Adipose tissue (tissue), 3 donors: ENCODE results near the gene USHBP1. TPM values are rescaled to one million over a fixed set of nuclear protein-coding genes. Genes with fewer than 3 reads are reported as not detected.

ENCODE experiments used
- H3K27ac ChIP-seq: one replicate; pipeline ENCODE4 v1.5.1; 2013; ENCODE audit warnings: low read depth, low read length
- WGBS, 3 donors: extraction: QIAGEN DNeasy Blood & Tissue Kit; methylation state at CpG; one replicate each; pipeline ENCODE4 v1.1.7; 2013; 5-methylcytosine and 5-hydroxymethylcytosine counted together
- polyA plus RNA-seq, 3 donors: library from polyadenylated mRNA; stranded (reverse); fragments of 200-250 nt; gene quantifications; one replicate each; pipeline ENCODE4 v1.2.3, GENCODE V29; 2013
- donor health status: healthy with polysubstance abuse.
- donor health status: Bipolar disorder and iron deficiency.
- donor health status: healthy.

Gene USHBP1
- polyA plus RNA-seq, 3 donors, result 2.5 to 28.0 (median 11.0) TPM

GRCh38 chr19:17227798-17228367, 36.7 kb downstream of the USHBP1 start:
- 71 to 85% (median 82%) methylated on average over 13 of the region's 13 CpGs for WGBS, 3 donors
- H3K27ac ChIP-seq, result no peak overlapping the region

GRCh38 chr19:17226002-17226933, 38.3 kb downstream of the USHBP1 start, which contains the start of gene OCEL1:
OCEL1 (plus strand) TSS chr19:17226226; CDS start chr19:17226248, 22 bp downstream.
- H3K27ac ChIP-seq, result peak within 1 kb of the TSS; percentile 32
- WGBS, 3 donors, result 0 to 1% (median 0%) methylated on average over 64 to 90 of the region's 90 CpGs

DNA sequence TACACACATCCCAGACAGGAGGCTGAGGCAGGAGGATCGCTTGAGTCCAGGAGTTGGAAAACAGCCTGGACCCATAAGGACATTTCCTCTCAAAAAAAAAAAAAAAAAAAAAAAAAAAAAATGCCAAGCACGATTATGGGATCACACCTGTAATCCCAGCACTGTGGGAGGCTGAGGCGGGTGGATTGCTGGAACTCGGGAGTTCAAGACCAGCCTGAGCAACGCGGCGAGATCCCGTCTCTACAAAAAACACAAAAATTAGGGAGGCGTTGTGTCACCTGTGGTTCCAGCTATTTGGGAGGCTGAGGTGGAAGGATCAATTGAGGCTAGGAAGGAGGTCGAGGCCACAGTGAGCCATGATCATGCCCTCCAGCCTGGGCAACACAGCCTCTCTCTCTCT, 39.5 kb downstream of the USHBP1 start:
- H3K27ac ChIP-seq, result no peak overlapping the region
- WGBS, 3 donors, result 83 to 85% (median 84%) methylated on average over 10 of the region's 10 CpGs

GRCh38 chr19:17220207-17220758, 44.3 kb downstream of the USHBP1 start:
- WGBS, 3 donors, result 42 to 46% (median 43%) methylated on average over 14 of the region's 14 CpGs
- H3K27ac ChIP-seq, result no peak overlapping the region

- 97 to 99% (median 97%) methylated on average over 8 of the region's 8 CpGs for WGBS, 3 donors
- H3K27ac ChIP-seq, result no peak overlapping the region
Measured at GRCh38 chr19:17219286-17219685, 45.3 kb downstream of the USHBP1 start.

DNA sequence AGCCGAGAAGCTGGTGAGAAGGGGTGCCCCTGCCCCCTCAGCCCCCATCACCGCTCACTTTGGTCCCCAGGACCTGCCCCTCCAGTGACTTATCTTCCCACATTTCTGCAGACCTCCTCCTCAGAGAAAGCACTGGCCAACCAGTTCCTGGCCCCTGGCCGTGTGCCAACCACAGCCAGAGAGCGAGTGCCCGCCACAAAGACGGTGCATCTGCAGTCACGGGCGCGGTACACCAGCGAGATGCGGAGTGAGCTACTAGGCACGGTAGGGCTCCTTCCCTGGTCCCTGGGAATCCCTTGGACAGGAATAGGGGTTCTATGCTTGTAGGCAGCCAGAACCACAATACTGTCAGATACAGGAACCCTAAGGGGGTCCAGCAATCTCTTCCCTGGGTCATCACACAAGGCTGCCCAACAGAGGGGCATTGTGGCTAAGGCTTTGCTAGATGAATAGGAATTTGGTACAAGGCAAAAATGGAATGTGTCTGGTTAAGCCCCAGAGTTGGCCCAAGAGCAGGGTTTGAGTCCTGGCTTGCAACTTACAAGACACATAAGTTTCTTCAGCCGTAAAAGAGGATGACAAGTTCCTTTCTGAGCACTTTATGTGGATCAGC, 48.4 kb downstream of the USHBP1 start:
- WGBS, 3 donors, result 73 to 87% (median 76%) methylated on average over 13 of the region's 13 CpGs
- H3K27ac ChIP-seq, result no peak overlapping the region

- 3 to 4% (median 3%) methylated on average over 50 to 56 of the region's 56 CpGs for WGBS, 3 donors
- peak within 1 kb of the TSS; percentile 28 for H3K27ac ChIP-seq
Measured at GRCh38 chr19:17215127-17215971, 49.2 kb downstream of the USHBP1 start, which contains the start of gene USE1. USE1 (plus strand) TSS chr19:17215357; CDS start chr19:17215406, 49 bp downstream.

DNA sequence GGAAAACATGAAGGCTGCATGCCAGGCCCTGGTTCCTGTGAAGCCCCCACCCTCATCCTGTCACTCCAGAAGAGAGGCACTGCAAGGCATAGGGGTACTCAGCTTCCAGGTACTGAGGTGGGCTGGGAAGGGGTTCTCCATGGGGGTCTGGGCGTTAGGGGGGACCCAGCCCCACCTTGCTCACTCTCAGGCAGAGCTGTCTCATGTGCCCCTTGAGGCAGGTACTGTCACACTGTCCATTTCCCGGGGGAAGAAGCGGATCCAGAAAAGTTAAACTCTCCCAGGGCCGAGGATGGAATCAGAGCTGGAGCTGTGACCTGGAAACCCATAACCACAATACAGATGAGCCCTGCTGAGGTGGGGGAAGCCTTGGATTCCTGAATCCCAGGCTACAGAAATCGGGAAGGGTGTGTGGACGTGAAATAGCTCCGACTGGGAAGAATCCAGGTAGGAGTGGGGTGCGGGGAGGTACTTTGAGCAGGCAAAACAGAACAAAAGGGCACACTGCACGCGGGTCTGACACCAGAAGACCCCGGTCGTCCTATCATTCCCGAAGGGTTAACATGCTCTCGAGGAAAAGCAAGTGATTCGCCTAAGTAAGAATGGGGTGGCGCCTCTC, 49.9 kb downstream of the USHBP1 start:
- WGBS, 3 donors, result 23 to 37% (median 32%) methylated on average over 16 of the region's 16 CpGs
- peak overlapping the region; percentile 28 for H3K27ac ChIP-seq

DNA sequence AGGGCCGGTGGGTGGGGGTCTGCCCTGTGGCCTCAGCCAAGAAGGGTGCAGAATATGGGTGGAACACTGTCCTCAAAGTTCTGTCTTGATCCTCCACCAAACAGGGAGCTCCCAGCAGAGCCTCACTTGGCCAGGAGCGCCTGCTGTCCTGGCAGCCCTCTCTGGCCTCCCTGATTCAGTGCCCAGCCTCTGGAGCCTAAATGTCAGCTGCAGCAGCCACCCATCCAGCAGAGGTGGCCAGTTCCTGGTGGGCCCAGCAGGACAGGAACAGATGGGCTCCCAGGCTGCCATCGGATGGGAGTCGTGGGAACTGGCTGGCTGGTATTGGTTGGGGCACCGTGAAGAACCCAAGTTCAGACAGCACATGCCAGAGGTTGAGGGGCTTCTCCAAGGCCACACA, 51.2 kb downstream of the USHBP1 start:
- no peak overlapping the region for H3K27ac ChIP-seq
- WGBS, 3 donors, result 73 to 91% (median 86%) methylated on average over 5 of the region's 5 CpGs

DNA sequence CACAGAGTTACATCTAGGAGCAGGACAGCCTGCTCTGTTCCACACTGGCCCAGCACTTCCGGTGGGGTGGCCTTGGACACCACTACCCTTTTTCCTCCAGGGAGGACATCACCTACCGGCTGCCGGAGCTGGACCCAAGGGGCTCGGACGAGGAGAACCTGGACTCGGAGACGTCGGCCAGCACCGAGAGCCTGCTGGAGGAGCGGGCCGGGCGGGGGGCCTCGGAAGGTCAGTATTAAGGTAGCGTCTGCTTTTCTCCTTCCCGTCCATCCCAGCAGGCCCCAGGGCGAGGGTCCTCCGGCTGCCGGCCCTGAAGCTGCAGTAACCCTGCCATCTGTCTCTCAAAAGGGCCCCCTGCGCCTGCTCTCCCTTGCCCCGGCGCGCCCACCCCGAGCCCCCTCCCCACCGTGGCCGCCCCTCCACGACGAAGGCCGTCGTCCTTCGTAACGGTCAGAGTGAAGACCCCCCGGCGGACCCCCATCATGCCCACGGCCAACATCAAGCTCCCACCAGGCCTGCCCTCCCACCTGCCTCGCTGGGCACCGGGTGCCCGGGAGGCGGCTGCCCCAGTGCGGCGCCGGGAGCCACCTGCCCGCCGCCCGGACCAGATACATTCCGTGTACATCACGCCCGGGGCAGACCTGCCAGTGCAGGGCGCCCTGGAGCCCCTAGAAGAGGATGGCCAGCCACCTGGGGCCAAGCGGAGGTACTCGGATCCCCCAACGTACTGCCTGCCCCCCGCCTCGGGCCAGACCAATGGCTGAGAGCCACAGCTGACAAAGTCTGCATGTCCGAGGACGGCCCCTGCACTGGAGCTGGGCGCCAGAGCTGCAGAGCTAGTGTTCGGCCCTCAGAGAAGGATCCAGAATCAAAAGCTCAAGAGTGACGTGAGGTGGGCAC, 52.7 kb downstream of the USHBP1 start:
- 92 to 94% (median 93%) methylated on average over 50 to 58 of the region's 58 CpGs for WGBS, 3 donors
- H3K27ac ChIP-seq, result no peak overlapping the region

GRCh38 chr19:17210296-17210695, 54.2 kb downstream of the USHBP1 start:
- WGBS, 3 donors, result 85 to 89% (median 88%) methylated on average over 14 of the region's 14 CpGs
- H3K27ac ChIP-seq, result no peak overlapping the region

GRCh38 chr19:17209126-17210036, 55.2 kb downstream of the USHBP1 start:
- 74 to 78% (median 76%) methylated on average over 28 of the region's 28 CpGs for WGBS, 3 donors
- H3K27ac ChIP-seq, result no peak overlapping the region

DNA sequence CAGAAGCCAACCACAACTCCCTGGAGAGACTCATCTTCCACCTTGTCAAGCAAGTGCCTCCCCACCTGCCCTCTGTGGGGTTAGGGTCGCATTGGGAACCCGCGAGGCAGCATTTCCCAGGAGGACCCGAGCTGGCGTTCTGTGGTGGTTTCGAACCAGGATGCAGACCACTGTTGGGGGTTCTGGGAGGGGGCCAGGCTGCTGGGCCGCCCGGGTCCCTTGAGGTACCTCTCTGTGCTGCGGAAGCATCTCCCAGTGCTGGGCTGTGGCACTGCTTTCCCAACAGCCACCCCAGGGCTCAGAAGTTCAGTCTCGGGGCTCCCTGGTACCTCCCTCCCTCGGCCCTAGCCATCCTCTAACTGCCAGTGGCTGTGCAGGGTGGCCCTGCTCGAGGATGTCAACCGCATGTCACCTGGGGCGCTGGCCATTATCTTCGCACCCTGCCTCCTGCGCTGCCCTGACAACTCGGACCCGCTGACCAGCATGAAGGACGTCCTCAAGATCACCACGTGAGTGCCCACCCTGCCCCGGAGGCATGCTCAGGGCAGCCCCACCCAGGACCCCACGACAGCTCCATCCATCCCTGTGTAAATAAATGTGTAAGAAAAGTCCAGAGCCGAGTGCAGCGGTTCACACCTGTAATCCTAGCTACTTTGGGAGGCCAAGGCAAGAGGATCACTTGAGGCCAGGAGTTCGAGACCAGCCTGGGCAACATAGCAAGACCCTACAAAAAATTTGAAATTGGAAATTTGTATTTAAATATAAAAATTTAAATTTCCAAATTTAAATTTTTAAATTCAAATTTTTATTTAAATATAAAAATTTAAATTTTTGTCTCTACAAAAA, 57.6 kb downstream of the USHBP1 start:
- WGBS, 3 donors, result 94 to 96% (median 94%) methylated on average over 25 of the region's 25 CpGs

GRCh38 chr19:17205237-17206140, 59.1 kb downstream of the USHBP1 start:
- H3K27ac ChIP-seq, result no peak overlapping the region
- 76 to 86% (median 83%) methylated on average over 27 of the region's 27 CpGs for WGBS, 3 donors

More for the DNA sequence above, 57.6 kb downstream of the USHBP1 start:
- H3K27ac ChIP-seq, result no peak overlapping the region
